Stimulated activated CD4-positive, alpha-beta T cell treated with anti-CD3 and anti-CD28 coated beads, Interleukin-4, amount 100 ng/mL, for 24 hours (primary cell): ENCODE results near the gene BLACAT1.
A peak's percentile ranks its signal among the peaks of the same experiment; 100 is the strongest.

Experiments used
- DNase-seq: peaks from one replicate; pipeline ENCODE4 v3.0.0-alpha.2; 2020

BLACAT1 gene

GRCh38 chr1:205452933-205453332 lies 2.9 kb downstream of the BLACAT1 start:
- DNase-seq: no peak

- no peak for DNase-seq
Observed at GRCh38 chr1:205452364-205452763, 3.5 kb downstream of the BLACAT1 start.

- no peak for DNase-seq
Observed at GRCh38 chr1:205451759-205452164, 4.1 kb downstream of the BLACAT1 start.

- DNase-seq: no peak
Observed at GRCh38 chr1:205451202-205451601, 4.6 kb downstream of the BLACAT1 start.

GRCh38 chr1:205450448-205450847 lies 5.4 kb downstream of the BLACAT1 start:
- no peak for DNase-seq

GRCh38 chr1:205449750-205450443 lies 5.9 kb downstream of the BLACAT1 start:
- DNase-seq: peak; percentile 32

- DNase-seq: no peak
Observed at GRCh38 chr1:205449254-205449749, 6.5 kb downstream of the BLACAT1 start.

GRCh38 chr1:205448540-205449253 lies 7.1 kb downstream of the BLACAT1 start:
- no peak for DNase-seq

- no peak for DNase-seq
Observed at GRCh38 chr1:205447457-205448341, 8.1 kb downstream of the BLACAT1 start.

GRCh38 chr1:205446828-205447227 lies 9.0 kb downstream of the BLACAT1 start:
- DNase-seq: no peak

GRCh38 chr1:205445646-205445935 lies 10.3 kb downstream of the BLACAT1 start:
- no peak for DNase-seq

- no peak for DNase-seq
Observed at GRCh38 chr1:205444931-205445645, 10.8 kb downstream of the BLACAT1 start.

GRCh38 chr1:205444300-205444930 lies 11.4 kb downstream of the BLACAT1 start:
- DNase-seq: no peak

GRCh38 chr1:205443585-205444299 lies 12.1 kb downstream of the BLACAT1 start:
- DNase-seq: no peak

GRCh38 chr1:205442051-205442725 lies 13.7 kb downstream of the BLACAT1 start:
- no peak for DNase-seq

- no peak for DNase-seq
Observed at GRCh38 chr1:205441716-205442050, 14.2 kb downstream of the BLACAT1 start.

- DNase-seq: no peak
Observed at GRCh38 chr1:205441318-205441633, 14.6 kb downstream of the BLACAT1 start.

GRCh38 chr1:205440476-205441317 lies 15.1 kb downstream of the BLACAT1 start:
- DNase-seq: peak; percentile 68

GRCh38 chr1:205440121-205440475 lies 15.7 kb downstream of the BLACAT1 start:
- no peak for DNase-seq
